Measurements from ENCODE around the gene MLLT11.
A peak's percentile ranks its signal among the peaks of the same experiment; 100 is the strongest.

The MLLT11 gene, protein sequence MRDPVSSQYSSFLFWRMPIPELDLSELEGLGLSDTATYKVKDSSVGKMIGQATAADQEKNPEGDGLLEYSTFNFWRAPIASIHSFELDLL

DNA sequence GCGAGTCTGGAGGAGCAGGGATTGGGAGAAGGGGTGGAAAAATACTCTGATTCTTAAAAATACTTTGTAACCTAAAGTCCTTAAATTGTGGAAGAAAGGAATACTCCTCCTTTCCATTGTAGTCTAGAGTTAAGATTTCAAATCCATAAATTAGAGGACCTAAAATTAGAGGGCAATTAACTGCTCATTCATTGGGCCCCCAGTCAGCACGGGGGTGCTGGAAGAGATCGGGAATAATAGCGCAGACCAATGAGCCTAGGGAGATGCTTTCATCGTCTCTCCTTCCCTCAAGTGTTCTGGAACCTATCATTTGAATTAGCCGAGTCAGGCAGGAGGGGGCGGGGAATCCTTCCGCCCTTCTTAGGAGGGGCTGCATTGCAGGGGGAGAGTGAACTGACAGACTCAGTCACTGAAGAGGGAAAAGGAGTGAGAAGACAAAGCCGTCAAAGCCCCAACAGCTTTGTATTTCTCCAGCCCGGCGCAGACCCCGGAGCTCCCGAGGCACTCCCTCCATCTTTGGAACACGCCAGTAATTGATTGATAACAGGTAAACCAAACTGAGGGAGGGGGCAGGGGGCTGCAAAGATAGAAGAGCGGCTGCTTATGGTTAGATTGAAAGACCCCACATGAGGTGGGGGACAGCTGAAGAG is at the start of gene MLLT11:
Gene MLLT11 (plus strand): TSS at position 391 of the 650 bp plus-strand sequence. CDS start 6,828 bp downstream, outside the sequence.
- TF ChIP-seq ZNF274 (IDR thresholded peaks at IDR 0.05; ENCODE audit: low read depth, low read length), result no peak
- H3K4me3 ChIP-seq (ENCODE audit: low read length), result peak within 1 kb of the TSS; percentile 96

DNA sequence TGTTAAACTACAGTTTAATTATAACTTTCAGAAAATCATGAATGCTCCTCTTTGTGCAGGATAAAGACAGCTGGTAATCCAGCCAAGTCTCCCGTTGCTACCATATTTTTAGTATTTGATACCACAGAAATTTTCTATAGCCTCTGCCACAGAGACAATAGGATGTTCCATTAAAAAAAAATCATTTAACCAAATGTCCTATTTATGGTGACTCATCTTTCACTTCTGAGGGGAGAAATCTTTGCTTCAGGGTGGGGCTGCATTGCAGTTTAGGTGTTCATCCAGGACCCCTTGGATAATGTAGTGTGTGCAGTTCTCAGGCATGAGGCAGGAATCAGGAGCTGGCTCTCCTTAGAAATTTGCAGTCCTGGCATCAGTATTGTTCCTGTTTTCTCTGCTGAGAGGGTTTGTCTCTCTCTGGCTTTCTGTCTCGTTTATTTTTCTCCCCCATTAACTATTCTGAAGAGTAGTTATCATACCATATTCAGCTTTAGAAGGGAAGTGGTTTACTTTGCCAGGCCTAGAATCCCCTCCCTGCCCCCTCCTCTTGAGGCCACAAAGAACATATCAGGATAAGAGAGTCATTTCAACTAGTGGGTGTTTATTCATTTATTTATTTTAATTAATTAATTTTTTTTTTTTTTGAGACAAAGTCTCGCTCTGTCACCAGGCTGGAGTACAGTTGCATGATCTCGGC is 48.9 kb upstream of the MLLT11 start:
- no peak overlapping the region for H3K4me3 ChIP-seq (ENCODE audit: low read length)
- TF ChIP-seq ZNF274 (IDR thresholded peaks at IDR 0.05; ENCODE audit: low read depth, low read length), result no peak

DNA sequence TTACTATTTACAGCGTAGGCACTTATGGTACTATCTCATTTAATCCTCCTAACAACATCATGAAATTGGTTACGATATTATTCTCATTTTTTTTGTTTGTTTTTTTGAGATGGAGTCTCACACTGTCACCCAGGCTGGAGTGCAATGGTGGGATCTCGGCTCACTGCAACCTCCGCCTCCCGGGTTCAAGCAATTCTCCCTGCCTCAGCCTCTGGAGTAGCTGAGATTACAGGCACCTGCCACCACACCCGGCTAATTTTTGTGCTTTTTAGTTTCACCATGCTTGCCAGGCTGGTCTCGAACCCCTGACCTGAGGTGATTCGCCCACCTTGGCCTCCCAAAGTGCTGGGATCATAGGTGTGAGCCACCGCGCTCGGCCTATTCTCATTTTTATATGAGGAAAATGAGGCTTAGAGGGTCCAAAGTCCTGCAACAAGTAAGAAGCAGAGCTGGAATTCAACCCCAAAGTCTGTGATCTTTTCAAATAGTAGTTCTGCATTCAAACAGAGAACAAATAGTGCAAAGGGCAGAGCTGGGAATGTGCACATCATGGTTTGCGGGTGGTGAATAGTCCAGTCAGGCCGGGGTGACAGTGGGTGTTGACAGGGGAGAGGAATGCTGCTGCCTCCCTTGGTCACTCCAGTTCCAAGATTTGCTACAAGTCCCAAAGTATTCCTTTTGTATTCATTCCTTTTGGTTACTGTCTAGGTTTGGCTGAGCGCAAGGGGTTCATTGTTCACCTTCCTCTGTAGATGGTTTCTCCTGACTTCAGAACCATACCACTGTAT is 47.3 kb upstream of the MLLT11 start:
- no peak for TF ChIP-seq ZNF274 (IDR thresholded peaks at IDR 0.05; ENCODE audit: low read depth, low read length)

DNA sequence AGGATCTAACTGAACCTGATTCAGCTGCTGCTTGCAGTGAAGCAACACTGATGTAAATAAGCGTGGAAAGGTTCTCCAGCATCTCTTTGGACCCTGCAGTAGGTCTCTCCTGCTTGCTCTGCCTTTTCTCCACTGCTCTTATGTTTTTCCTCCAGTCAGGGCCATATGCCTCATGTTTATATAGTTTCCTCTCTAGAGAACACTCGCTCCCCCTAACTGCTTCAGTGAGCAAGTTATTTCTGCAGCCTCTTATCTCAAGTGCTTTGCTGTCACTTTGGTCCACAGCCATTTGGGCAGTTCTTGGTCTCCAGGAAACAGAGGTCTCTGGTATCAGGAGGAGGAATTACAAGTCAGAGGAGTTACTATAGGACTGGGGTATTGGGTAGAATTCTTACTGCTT is 46.7 kb upstream of the MLLT11 start:
- TF ChIP-seq ZNF274 (IDR thresholded peaks at IDR 0.05; ENCODE audit: low read depth, low read length), result no peak

More for the DNA sequence above, 47.3 kb upstream of the MLLT11 start:
- no peak overlapping the region for H3K4me3 ChIP-seq (ENCODE audit: low read length)

DNA sequence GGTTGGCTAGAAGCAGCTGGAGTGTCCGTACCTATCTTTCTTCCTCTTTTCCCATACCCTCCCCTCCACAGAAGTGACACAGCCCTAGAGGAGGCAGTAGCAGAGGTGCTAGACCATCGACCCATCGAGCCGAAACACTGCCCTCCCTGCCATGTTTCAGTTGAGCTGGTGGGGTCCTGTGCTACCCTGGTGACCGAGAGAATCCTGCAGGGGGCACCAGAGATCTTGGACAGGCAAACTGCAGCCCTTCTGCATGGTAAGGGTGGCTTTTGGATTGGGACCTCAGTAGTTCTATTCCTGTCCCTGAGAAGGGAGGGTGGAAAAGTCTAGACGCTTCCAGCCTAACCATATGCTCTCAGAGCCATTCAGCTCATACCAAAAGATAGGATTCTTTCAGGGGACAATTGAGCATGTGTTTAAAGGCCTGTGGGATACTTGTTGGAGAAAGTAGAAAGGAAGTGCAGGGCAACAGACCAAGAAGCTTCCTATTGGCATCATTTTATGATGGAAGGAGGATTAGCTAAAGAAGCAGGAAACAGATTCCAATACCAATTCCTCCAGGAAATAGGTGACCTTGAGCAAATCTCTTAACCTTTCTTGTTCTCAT is 35.6 kb upstream of the MLLT11 start:
- TF ChIP-seq ZNF274 (IDR thresholded peaks at IDR 0.05; ENCODE audit: low read depth, low read length), result no peak
- H3K4me3 ChIP-seq (ENCODE audit: low read length), result no peak overlapping the region

More for the DNA sequence above, 46.7 kb upstream of the MLLT11 start:
- H3K4me3 ChIP-seq (ENCODE audit: low read length), result no peak overlapping the region

DNA sequence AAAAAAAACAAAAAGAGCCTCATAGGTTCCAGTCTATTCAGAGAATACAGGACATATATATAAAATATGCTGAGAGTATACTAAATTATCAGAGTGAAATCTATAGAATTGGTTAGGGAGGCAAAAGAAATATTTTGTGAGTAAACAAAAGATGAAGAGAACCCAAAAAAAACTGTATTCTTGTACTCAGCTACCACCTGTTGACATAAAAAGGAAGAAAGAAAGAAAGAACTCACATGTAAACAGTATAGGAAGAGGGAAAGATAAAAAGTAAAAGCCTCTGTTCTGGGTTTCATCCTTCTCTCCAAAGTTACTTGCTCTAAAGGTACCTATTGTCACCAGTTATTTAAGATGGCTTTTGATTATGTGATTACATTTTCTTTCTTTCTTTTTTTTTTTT is 33.7 kb upstream of the MLLT11 start:
- H3K4me3 ChIP-seq (ENCODE audit: low read length), result no peak overlapping the region
- no peak for TF ChIP-seq ZNF274 (IDR thresholded peaks at IDR 0.05; ENCODE audit: low read depth, low read length)

DNA sequence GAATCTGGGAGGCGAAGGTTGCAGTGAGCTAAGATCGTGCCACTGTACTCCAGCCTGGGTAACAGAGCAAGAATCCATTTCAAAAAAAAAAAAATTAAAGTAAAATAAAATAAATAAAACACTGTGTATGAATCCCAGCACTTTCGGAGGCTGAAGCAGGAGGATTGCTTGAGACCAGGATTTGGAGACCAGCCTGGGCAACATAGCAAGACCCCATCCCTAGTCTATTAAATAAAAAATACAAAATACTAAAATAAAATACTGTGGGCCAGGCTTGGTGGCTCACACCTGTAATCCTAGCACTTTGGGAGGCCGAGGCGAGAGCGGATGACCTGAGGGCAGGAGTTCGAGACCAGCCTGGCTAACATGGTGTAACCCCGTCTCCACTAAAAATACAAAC is 28.0 kb upstream of the MLLT11 start:
- H3K4me3 ChIP-seq (ENCODE audit: low read length), result no peak overlapping the region
- TF ChIP-seq ZNF274 (IDR thresholded peaks at IDR 0.05; ENCODE audit: low read depth, low read length), result no peak

DNA sequence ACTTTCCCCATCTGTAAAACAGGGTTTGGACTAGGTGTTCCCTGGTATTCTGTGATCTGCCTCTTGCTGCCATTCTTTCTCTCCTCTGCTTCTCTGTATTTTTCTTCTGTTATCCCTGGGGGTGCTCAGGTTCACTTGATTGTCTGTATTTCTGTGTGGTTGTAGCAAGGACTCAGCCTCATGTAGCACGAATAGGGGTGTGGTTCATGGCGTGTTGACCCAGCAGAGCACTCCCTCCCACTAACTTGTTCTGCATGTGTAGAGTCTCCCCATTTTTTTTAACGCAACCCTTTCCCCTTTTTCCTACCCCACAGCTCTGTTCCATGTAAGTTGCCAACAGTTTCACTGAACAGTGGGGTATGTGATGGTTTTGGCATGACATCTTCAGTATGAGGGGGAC is 25.0 kb upstream of the MLLT11 start:
- no peak overlapping the region for H3K4me3 ChIP-seq (ENCODE audit: low read length)
- TF ChIP-seq ZNF274 (IDR thresholded peaks at IDR 0.05; ENCODE audit: low read depth, low read length), result no peak

DNA sequence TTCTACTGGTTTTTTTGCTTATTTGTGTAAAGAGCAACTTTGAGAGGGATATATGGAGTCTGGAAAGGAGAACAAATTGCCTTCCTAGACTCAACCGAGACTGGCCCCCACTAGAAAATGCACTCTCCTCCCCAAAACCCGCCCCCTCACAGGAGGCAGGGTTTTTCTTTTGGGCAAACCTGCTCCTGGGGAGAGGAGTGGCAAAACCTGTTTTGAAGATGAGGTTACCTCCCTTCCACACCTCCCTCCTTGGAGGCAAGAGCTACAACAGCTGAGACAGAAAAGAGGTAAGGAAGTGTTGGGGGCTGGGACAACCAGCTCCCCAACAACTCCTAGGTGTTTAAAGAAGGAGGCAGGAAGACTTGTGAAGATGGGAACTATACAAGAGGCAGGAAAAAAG is 23.8 kb upstream of the MLLT11 start, which contains the start of gene BNIPL:
Gene BNIPL (plus strand): TSS at position 231 of the 400 bp plus-strand sequence. CDS start 140 bp downstream, at position 371.
- no peak within 1 kb of the TSS for H3K4me3 ChIP-seq (ENCODE audit: low read length)
- TF ChIP-seq ZNF274 (IDR thresholded peaks at IDR 0.05; ENCODE audit: low read depth, low read length), result no peak

DNA sequence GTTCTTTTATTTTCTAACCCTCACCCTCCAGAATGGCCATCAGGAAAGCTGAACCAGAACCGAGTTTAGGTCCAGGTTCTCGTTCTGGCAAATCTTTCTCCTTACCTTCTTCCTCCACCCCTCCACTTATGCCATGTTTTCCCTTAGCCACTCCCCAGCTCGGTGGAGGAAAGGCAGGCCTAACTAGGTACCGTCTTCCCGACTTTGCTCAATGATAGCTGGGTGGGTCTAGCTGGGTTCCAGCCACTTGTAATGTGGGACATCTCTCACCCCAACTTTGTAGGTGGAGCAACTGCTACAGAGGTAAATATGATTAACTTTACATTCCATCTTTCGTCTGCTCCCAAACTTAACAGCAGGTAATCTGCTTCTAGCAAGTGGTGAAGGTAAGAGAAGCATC is 23.2 kb upstream of the MLLT11 start:
- no peak for TF ChIP-seq ZNF274 (IDR thresholded peaks at IDR 0.05; ENCODE audit: low read depth, low read length)
- H3K4me3 ChIP-seq (ENCODE audit: low read length), result no peak overlapping the region

DNA sequence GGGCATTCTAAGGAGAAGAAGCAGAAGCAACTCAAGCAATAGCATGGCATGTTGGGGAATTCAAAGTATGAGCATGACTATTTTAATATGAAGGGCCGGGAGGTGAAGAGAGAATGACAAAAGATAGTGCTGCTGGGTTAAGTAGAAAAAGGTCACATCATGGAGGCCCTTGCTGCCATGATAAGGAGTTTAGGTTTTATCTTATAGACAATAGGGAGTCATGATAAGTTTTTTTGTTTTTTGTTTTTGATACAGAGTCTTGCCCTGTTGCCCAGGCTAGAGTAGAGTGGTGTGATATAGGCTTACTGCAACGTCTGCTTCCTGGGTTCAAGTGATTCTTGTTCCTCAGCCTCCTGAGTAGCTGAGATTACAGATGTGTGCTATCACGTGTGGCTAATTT is 20.7 kb upstream of the MLLT11 start:
- no peak for TF ChIP-seq ZNF274 (IDR thresholded peaks at IDR 0.05; ENCODE audit: low read depth, low read length)
- no peak overlapping the region for H3K4me3 ChIP-seq (ENCODE audit: low read length)

DNA sequence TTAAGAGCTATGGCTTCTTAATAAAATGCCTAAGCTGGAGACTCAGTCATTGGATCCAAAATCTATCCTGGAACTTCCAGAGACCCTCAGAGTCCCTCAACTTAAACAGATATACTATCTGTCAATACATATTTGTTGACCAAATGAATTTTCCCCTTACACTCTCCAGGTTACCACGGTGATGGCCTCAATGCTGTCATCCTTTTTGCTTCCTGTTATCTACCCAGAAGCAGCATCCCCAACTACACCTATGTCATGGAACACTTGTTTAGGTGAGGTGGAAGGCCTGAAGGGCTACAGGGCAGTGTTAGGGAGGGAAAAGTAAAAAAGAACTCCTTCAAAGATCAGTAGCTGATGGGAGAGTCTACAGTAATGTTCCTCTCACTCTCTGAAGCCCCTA is 17.0 kb upstream of the MLLT11 start:
- no peak for TF ChIP-seq ZNF274 (IDR thresholded peaks at IDR 0.05; ENCODE audit: low read depth, low read length)
- H3K4me3 ChIP-seq (ENCODE audit: low read length), result no peak overlapping the region

DNA sequence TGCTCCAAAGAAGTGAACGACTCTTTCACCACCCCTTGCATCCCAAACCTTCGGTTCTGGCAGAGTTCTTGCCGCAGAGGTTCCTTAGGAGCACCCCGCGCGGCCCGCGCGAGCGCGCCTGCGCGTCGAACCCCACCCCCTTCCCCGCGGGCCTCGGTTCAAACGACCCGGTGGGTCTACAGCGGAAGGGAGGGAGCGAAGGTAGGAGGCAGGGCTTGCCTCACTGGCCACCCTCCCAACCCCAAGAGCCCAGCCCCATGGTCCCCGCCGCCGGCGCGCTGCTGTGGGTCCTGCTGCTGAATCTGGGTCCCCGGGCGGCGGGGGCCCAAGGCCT is 12.6 kb upstream of the MLLT11 start, which contains the start of gene C1orf56:
Gene C1orf56 (plus strand): TSS at position 161 of the 334 bp plus-strand sequence. CDS start 97 bp downstream, at position 258.
- no peak for TF ChIP-seq ZNF274 (IDR thresholded peaks at IDR 0.05; ENCODE audit: low read depth, low read length)
- H3K4me3 ChIP-seq (ENCODE audit: low read length), result peak within 1 kb of the TSS; percentile 60

All from GM08714 (cell line).